Brain pericyte (primary cell): ENCODE results near the gene CACNA1H.

Experiments
- DNase-seq: peaks from one replicate; pipeline ENCODE4 v3.0.0-alpha.2; 2012; ENCODE audit warnings: low read depth, low spot score

CACNA1H gene

DNA sequence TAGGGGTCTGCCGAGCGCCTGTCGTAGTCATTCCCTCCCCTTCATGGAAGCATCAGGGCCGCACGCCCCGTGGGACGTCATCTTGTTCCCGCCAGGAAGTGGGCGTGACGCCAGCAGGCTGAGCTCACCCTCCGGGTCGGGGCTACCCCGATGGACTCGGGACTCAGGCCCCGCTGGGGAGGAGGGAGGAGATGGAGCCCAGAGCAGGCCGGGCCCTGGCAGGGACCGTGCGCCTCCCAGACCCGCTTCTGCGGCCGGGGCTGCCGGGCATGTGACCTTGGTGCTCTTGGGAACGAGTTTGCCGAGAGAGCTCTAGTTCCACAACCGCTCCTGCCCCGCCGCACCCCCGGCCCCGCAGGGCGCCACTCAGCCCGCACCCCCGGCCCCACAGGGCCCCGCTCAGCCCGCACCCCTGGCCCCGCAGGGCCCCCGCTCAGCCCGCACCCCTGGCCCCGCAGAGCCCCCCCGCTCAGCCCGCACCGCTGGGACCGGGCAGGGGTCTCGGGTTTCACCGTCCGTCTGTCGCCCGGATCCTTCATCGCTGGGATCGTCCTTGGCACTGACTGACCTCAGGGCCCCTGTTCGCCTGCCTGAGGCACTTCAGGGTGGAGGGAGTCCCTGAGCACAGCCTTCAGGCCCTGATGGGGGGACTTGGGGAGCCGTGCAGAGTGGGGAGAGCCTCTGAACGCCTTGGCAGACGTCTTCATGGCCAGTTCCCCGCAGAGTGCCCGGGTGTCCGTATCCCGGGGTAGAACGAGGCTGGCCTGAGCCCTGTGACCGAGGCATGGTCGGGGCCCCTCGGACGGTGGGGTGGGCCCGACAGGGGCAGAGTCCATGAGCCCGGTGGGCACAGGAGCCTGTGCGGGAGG is 5.8 kb downstream of the CACNA1H start:
- DNase-seq: no peak

DNA sequence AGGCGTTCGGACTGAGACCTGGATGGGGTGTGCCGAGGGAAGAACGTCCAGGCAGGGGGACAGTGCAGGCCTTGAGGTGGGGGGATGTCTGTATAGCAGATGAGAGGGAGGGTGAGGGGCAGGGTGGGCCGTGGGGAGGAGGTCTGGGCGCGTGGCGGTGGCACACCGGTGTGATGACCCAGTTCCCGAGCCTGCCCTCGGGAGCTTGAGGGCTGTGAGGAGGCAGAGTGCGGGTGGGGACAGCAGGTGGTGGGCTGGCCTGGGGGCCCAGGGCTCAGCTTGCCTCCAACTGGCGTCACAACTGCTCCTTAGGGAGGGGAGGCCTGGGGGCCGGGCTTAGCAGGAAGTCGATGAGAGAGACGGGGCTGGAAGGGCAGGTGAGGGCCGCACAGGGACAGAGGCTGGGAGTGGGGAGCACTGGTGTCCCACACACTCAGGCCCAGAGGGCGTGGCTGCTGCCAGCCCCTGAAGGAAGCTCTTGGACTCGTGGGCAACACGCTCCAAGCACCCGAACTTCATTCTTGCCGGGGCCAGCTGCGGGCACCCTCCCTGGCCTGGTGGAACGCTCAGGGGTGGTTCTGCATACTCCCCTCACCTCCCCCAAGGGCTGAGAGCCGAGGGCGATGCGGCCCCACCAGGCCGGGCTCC is 6.5 kb downstream of the CACNA1H start:
- DNase-seq: no peak

DNA sequence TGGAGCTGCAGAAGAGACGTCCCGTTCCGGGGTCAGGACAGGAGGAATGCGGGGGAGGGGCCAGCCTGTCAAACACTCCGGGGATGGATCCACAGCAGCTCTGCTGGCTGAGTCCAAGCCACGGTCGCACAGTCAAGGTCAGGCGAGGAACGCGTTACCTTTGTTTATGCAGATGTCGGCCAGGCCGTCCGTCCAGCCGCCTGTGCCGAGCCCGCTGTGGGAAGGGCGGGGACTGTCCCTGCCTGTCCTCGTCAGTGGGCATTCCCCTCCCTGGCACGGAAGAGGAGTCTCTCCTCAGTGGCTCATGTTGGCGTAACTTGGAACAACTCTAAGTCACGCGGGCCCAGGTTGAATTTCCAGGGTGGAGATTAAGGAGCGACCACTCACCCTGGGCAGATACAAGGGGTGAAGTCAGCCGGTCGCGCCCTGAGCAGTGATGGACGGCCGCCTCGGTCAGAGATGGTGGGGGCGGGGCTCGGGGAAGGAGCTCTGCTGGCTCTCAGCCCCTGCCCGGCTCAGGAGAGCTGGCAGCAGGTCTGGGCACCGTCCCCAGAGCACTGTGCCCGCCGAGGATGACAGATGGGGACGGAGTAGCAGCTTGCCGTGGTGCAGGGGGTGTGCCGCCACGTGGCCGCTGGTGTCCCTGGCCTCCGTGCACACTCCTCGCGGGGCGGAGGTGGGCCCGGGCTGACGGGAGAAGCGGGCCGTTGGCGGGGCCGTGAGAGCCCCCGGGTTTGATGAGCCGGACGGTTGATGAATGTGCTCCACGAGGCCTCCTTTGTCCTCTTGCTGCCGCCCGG is 7.3 kb downstream of the CACNA1H start:
- no peak for DNase-seq

DNA sequence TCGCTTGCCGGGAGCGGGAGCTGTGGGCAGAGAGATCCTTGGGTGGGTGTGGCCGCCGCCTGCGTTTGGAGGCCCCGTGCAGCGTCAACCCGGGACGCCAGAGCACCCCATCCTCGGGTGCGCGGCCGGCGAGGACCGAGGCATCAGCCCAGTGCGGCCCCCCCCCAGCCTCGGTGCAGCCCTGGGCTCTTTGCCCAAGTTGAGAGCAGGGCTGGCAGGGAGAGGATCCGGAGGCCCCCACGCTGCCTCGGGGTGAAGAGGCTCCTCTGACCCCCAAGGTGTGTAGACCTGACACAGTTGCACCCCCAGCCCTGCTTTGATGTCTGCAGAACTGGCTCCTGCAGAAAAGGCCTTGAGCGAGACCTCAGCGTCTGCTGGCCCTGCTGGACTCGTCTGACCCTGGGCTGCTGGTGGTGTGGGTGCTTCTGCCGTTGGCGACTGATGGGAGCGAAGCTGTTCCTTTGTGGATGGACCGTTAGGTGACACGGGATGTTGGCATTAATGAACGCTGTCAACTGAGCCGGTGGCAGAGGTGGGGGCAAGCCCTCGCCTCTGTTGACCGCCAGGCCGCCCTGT is 8.0 kb downstream of the CACNA1H start:
- DNase-seq: no peak

DNA sequence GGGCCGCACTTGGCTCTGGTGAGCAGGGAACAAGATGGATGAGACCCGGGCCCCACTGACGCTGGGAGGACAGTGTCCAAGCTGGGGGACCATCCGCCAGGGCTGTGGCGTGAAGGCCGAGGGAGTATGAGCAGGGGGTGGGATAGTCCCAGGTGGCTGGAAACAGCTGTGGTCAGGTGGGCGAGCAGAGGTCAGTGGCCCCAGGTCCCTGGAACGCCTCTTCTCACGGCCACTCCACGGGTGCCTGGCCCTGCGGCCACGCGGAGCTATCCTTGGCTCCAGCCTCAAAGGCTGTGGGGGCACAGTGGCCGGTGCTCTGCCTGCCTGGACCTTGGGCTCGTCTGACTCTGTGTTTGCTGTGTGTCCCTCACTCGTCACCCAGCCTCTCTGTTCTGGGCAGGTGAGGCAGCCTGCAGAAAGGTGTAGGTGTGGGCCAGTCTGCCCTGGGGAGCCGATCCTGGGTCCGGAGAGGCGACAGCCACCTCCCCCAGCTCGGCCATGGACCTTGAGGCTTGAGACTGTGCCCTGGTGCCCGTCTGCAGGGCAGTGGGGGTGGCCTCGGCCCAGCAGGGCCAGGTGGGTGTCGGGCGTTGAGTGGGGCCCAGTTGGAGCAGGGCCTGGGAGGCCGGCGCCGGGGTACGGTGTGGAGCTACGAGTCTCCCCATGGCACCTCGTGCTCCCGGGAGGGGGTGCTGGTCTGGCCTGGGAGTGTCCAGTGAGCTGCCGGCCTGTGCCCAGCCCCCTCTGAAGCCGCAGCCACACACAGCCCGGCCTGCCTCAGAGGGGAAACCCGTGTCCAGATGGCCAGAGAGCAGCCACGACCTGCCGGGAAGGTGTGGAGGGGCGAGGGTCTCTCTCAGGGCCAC is 10.0 kb downstream of the CACNA1H start:
- DNase-seq: no peak

DNA sequence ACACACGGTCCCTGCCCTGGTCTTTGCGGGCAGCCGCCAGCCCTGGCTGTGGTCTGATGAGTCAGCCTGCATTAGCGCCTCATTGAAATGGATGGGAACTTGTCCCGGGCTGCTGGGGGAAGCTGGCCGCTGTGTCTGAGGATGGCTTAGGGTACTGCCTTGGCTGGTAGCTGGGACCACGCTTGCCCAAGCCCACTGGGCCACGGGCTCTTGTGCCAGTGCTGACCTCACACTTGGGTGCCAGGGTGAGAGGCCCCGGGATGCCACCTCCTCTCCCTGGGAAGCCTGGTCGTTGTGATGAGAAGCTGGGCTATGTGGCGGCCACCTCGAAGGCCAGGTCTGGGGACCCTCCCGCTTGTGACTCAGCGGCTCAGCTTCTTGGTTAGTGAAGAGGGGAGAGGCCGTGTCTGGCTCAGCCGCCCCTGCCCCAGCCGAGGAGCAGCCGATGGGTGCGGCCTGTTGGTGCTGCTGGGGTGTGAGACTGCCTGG is 10.7 kb downstream of the CACNA1H start:
- DNase-seq: no peak

DNA sequence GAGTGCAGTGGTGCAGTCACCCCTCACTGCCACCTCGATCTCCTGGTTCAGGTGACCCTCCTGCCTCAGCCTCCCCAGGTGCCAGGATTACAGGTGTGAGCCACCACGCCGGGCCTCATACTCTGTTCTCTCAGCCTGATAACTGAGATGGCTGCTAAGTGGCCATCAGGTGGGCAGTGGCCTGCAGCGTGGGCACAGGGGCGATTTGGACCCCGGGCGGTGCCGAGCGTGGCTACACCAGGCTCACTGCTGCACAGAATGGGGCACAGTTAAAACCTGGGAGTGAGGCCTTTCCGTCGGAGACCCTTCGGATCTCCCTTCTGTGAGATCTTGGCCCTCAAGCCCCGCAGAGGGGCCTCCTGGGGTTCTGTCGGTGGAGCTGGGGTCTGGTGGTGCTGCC is 11.5 kb downstream of the CACNA1H start:
- DNase-seq: no peak

DNA sequence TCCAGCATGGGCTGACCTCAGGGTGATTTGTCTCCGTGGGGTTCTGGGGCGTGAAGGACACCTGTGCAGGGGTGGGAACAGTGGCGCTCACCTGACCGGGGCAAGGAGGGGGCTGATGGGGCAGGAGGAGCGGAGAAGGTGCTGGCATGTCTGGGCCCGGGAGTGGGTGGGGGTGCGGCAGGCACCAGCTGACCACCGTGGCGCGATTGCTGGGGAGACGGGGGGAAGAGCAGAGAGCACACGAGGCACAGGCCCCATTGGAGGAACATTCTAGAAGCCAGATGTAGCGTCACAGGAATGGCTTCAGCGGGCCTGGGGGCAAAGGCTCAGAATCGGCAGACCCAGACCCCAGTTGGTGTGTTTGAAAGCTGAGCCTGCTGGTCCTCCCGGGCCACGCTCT is 12.1 kb downstream of the CACNA1H start:
- DNase-seq: no peak

DNA sequence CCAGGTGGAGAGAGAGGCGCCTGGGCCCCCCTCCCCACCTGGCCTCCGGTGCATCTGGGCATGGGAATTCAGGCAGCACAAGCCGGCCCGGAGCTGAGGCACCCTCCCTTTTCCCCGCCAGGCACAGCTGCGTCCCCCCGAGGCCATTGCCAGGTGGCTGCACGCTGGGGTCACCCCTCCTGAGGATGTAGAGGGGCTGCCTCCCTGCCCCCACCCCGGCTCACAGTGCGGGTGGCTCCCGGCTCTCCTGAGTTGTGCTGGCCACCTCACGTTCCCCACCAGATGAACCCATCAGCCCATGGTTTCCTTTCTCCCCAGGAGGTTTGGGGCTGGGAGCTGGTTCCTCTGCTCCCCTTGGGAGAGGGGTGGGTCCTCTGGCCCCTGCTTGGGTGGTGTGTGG is 12.6 kb downstream of the CACNA1H start:
- DNase-seq: no peak

DNA sequence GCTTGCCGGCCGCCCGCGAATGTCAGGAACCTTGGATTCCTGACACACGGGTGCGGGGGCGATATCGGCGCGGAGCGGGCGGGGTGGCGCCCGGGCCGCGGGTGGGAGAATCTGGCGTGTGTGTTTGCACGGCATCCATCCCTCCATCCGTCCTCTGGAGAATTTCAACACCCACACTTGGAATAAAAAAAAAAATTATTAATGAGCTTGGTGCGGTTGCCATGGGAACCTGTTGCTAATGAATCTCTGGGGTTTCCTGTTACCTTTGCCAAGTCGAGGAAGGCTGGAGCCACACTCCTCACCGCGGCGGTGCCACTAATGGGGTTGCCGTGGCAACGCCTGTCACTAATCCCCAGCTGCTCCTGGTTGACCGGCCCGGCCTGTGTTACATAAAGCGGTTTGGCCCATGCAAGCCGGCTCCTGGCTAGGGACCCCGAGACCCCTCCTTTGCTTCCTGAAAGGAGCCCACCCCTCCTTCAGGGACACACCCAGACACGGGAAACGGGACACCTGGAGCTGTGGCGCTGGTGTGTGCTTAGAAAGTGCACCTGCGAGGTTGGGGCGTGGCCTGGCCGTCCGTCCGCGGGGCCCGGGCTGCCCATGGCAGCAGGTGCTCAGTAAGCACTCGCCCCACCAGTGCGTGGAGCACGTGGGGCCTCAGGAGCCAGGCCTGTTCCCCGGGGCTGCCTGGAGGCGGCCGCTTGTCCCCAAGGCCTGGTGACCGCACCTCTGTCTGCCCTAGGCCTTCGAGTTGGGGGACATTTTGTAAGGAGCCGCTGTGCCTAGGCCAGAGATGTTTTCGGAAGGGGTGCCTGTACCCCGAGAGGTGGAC is 14.6 kb downstream of the CACNA1H start:
- DNase-seq: no peak

DNA sequence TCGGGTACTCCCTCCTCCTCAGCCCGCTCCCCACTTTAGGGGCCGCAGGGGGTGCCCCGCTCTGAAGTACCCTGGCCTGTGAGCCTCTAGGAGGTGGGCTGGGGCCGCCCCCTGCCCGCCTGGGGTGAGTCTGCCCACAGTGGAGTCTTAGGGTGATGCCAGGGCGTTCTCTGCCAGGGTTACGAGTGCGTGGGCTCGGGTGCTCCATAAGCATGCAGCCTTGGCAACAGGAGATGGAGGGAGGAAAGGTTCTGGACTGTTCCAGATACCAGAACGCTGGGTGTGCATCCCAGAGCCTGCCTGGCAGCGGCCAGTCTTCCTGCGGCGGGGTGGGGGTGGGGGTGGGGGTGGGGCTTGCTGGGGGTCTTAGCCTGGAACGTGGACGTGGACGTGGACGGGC is 15.9 kb downstream of the CACNA1H start:
- DNase-seq: no peak

DNA sequence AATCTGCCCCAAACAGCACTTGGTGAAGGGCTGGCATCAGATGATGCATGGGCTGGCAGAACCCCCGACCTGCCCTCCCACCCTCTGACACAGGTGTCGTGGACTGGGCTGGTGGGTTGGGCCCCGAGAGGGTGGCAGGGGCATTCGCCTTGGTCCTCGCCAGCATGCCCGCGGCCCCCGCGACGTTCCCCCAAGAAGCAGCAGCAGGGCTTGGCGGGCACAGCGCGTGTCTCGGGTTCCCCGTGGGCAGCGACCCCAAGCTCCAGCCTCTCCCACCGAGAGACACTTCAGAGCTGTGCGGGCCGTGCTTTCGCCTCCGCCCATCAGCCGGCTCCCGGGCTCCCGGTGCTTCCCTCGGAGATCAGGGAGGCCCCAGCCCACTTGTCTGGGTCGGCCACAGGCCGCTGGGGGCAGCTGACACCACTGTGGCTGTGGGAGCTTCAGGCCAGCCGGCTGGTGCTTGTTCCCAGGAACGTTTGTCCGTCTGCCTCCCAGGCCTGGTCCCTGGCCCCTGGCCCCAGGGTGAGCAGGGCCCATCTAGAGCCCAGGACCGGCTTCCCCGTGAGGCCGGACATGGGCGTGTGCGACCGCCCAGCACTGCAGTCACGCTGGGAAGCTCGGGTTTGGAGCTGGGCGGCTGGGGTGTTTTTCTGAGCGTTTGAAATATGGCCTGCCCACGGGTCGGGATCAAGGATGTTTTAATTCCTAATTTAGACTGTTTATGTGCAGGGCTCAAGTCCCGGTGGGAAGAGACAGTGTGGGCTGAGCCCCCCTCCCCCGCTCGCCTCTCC is 16.6 kb downstream of the CACNA1H start:
- no peak for DNase-seq

DNA sequence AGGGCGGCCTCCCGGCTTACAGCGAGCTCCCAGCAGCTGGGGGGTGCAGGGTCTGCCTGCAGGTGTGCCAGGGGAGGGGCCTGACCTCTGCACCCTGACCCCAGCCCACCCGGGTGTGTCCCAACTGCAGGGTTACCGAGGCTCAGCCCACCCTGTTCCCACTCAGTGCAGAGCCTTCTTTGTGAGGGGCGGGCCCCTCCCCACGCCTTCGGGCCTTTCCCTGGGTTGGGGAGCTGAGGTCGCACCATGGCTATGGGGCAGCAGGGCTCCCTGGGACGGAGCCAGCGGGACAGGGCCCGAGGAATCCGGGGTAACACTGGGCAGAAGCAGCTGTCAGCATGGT is 17.1 kb downstream of the CACNA1H start:
- no peak for DNase-seq

DNA sequence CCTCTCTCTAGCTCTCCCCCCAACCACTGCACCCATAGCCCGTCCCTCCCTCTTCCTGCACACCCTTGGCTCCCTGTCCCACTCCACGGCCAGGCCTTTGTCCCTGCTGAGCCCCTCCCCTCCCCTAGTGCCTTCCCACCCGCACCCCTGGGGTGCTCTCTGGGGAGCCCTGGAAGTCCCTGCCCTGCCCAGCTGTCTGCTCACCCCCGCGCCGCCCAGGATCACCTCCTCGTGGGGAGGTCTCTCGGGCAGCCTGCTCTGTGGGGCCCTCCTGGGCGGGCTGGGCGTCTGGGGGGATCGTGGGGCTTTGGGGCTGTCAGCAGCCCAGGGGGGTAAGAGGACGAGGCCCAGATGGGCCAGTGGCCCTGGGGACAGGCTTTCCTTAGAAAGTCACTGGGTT is 18.1 kb downstream of the CACNA1H start:
- no peak for DNase-seq

DNA sequence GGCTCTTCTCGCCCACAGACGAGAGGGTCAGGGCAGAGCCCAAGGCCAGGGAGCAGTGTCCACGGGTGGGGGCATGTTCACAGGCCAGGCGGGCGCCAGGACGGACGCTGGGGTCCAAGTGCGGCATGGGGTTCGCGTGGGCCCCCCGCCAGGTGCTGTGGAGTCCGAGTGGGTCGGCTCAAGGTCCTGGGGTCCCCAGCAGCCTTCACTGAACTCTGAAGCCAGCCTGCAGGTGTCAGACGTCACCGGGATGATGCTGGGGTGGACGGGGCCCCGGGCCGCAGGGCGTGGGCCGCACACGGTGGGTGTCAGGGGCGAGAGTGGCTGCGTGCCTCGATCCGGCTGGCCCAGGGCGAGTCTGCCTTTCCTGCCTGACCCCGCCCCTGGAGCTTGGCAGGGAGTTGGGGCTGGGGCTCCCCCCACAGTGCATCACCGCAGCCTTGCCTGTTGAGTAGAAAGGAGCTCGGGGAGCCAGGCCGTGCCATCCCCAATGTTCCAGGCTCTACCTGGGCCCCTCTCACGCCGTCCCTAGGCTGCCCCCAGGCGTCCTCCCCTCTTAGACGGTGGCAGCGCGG is 19.0 kb downstream of the CACNA1H start:
- no peak for DNase-seq

DNA sequence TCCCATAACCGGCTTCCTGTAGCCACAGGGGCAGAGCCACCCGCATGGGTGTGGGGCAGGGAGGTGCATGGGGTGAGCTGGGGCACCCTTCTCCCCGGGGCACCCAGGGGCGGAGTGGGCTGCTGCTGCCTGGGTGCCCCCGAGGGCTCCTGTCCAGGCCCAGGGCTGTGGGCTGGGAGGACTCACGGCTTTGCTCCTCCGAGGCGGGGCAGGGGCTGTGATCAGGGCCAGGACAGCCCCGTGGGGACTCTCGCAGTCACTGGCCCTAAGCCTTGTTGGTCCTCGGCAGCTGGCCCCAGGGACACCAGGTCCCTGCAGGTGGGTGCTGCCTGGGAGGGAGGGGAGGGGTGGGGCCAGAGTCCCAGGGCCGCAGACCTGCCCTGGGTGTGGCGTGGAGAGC is 19.7 kb downstream of the CACNA1H start:
- DNase-seq: no peak

DNA sequence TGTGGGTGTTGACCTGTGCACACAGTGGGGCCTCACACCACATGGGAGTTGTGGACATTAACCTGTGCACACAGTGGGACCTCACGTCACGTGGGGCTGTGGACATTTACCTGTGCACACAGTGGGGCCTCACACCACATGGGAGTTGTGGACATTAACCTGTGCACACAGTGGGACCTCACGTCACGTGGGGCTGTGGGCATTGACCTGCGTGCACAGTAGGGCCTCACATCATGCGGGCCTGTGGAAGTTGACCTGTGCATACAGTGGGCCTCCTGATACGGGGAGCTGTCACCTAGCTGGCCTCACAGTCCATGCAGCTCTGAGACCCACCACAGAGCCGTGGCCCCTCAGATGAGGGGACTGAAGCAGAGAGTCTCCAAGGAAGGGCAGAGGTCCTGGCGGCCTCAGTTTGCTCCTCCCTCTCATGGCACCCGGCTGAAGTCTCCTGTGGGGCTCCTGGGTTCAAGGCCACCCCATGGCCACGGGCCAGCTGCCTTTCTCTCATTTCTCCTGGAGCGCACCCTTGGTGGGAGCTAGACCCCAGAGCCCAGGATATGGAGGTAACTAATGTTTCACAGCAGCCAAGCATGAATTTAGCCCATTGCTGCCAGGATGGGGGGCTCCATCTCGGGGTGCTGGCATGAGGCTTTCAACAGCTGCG is 21.0 kb downstream of the CACNA1H start:
- DNase-seq: no peak
